Stimulated activated naive B cell treated with anti-CD40 and anti-IgM and Interleukin-4, amounts not matched to agents 10 μg/mL and 1 μg/mL and 100 μg/mL, for 72 hours (primary cell): Measurements from ENCODE around the gene ARHGAP19.

Experiments used
- ATAC-seq, 2 donors: fragments of 150-1000 bp; cut with Tn5 transposase; replicated peaks; 2 replicates each; pipeline ENCODE4 v1.10.0; 2021; ENCODE audit warnings: moderate library complexity in 1 of 2
- DNase-seq: peaks from one replicate; pipeline ENCODE4 v3.0.0; 2021
- H3K27ac Mint-ChIP-seq: one replicate; pipeline ENCODE4 v1.8.0; 2022; ENCODE audit warnings: mild to moderate bottlenecking, mixed read lengths
- H3K27me3 Mint-ChIP-seq, 2 donors: one replicate each; pipeline ENCODE4 v1.8.0; 2022; ENCODE audit warnings: mixed read lengths in 2 of 2
- H3K36me3 Mint-ChIP-seq, 2 donors: one replicate each; pipeline ENCODE4 v1.8.0; 2022; ENCODE audit warnings: mixed read lengths in 2 of 2, mild to moderate bottlenecking in 1 of 2
- H3K4me1 Mint-ChIP-seq, 2 donors: one replicate each; pipeline ENCODE4 v1.8.0; 2022; ENCODE audit warnings: mixed read lengths in 2 of 2, mild to moderate bottlenecking in 1 of 2
- H3K4me3 Mint-ChIP-seq, 2 donors: one replicate each; pipeline ENCODE4 v1.8.0; 2022; ENCODE audit warnings: mild to moderate bottlenecking in 2 of 2, mixed read lengths in 2 of 2, moderate library complexity in 1 of 2
- H3K9me3 Mint-ChIP-seq, 2 donors: one replicate each; pipeline ENCODE4 v1.8.0; 2022; ENCODE audit warnings: mixed read lengths in 2 of 2, mild to moderate bottlenecking in 1 of 2

ARHGAP19 gene, protein sequence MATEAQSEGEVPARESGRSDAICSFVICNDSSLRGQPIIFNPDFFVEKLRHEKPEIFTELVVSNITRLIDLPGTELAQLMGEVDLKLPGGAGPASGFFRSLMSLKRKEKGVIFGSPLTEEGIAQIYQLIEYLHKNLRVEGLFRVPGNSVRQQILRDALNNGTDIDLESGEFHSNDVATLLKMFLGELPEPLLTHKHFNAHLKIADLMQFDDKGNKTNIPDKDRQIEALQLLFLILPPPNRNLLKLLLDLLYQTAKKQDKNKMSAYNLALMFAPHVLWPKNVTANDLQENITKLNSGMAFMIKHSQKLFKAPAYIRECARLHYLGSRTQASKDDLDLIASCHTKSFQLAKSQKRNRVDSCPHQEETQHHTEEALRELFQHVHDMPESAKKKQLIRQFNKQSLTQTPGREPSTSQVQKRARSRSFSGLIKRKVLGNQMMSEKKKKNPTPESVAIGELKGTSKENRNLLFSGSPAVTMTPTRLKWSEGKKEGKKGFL

DNA sequence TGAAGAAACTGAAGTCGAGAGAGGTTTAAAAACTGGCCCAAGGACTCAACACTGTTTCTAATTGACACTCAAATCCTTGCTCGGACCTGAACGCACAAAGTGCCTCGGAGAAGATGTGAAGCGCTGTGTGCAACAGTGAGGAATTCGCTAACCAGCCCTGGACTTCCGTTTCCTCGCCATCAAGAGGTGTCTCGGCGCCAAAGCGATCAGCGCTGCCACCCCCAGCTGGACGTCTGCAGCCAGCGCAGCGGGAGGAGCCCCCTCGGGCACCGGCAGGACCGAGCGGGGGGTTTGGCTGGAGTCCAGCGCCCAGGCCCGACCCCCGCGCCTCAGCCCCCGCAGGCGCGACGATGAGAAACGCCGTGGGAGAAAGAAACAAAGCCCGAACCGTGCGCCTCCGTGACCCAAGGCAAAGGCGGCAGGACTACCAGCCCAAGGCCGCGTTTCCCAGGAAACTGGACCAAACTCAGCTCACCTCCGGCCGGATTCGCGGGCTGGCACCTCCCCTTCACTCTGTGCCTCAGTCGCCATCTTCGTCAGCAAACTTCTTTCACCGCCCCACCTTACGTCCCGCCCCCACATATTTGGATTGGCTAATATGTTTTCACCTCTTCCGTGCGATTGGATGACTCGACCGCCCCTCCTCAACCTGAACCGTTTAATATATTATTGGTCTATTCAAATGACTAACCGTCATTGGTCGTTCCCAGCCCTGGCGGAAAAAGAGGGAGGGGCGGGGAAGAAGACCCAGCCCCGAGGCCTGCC is at the start of gene ARHGAP19:
Gene ARHGAP19 (minus strand): TSS at position 541 of the 765 bp plus-strand sequence. CDS start 10 bp downstream, at position 531.
- Mint-ChIP-seq H3K27ac (peak within 1 kb of the TSS; percentile 97), H3K4me1 (peaks cover 6 to 23% of the 10 kb centered on the region in 2 donors), H3K27me3 (peaks cover 0 to 5% of the 10 kb centered on the region in 2 donors), H3K36me3 (peaks cover 0 to 3% of the 10 kb centered on the region in 2 donors), H3K9me3 (no peaks in the 10 kb centered on the region), H3K4me3 (peak within 1 kb of the TSS; percentile 84 to 91)
- ATAC-seq = peak; percentile 96 to 98
- peak; percentile 94 for DNase-seq

DNA sequence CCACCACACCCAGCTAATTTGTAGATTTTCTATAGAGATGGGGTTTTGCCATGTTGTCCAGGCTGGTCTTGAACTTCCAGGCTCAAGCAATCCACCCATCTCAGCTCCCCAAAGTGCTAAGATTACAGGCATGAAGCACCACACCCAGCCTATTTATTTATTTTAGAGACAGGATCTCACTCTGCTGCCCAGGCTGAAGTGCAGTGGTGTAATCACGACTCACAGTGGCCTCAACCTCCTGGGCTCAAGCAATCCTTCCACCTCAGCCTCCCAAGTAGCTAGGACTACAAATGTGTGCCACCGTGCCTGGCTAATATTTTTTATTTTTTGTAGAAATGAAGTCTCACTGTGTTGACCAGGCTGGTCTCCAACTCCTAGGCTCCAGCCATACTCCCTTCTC is 49.0 kb upstream of the ARHGAP19 start:
- Mint-ChIP-seq H3K4me1 (no peaks in the 10 kb centered on the region), H3K27ac (no peak overlapping the region), H3K4me3 (no peak overlapping the region), H3K36me3 (peaks cover 0 to 2% of the 10 kb centered on the region in 2 donors), H3K9me3 (no peaks in the 10 kb centered on the region), H3K27me3 (no peaks in the 10 kb centered on the region)
- ATAC-seq (no peak), DNase-seq (no peak)

DNA sequence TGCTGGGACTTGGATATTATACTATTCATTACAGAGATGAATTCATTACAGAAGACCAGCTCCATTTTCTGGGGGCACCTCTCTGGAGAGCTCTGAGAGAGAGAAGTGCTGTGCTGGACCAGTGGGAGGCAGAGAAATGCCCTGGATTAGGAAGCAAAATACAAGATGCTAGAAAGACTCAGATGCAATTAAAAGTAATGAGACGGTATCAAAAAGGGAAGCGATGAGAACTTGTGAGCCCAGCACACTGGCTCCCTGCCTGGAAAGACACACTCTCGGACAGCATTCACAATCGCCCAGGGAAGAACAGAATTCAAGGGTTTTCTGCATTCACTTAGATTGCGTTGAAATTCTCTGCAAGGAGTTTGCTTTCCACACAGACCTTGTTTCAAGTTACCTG is 45.6 kb upstream of the ARHGAP19 start:
- Mint-ChIP-seq H3K27ac (no peak overlapping the region), H3K27me3 (no peaks in the 10 kb centered on the region), H3K4me1 (peaks cover 6 to 8% of the 10 kb centered on the region in 2 donors), H3K9me3 (no peaks in the 10 kb centered on the region), H3K36me3 (peaks cover 2 to 6% of the 10 kb centered on the region in 2 donors), H3K4me3 (no peak overlapping the region)
- no peak for DNase-seq
- no peak for ATAC-seq

DNA sequence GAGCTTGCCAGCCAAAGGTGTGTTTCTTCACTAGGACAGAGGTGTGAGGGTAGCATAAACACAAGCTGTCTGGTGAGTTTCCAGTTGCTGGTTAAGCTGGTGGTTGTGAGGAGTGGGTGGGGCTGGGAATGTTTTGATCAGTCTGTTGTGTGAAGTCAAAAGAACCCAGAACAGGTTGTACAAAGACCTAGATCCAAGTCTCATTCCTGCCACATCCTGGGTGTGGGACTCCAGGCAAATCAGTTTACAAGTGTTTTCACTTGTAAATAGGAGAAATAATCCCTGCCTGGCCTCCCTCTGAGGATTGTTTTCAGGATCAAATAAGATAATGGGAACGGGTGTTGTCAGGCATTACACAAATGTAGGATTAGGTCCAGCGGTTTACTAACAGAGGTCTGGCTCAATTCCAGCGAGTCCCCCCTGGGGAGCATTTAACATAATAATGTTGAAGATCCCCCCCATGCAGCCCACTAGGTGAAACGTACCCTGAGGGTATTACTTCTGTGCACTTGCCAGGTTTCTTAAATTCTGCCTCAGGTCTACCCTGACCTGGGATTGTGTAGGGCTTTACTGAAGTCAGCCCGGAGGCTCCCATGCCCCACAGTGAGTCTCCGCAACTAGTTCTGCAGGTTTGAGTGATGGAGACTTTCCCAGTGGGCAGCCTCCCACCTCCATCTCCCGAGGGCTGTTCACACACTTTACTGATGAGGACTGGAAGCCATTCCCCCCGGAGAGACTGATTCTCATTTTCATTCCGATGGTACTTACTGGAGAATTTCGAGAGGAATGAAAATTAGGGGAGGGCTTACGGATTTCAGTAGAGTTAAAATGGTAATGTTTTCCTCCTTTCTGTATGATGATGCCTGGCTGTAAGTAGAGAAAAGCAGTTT is 44.8 kb upstream of the ARHGAP19 start:
- no peak overlapping the region for H3K4me3 Mint-ChIP-seq
- ATAC-seq (no peak), DNase-seq (no peak)
- no peaks in the 10 kb centered on the region for H3K9me3 Mint-ChIP-seq
- peaks cover 15 to 16% of the 10 kb centered on the region in 2 donors for H3K4me1 Mint-ChIP-seq
- no peak overlapping the region for H3K27ac Mint-ChIP-seq
- H3K36me3 Mint-ChIP-seq = peaks cover 2 to 8% of the 10 kb centered on the region in 2 donors
- no peaks in the 10 kb centered on the region for H3K27me3 Mint-ChIP-seq

DNA sequence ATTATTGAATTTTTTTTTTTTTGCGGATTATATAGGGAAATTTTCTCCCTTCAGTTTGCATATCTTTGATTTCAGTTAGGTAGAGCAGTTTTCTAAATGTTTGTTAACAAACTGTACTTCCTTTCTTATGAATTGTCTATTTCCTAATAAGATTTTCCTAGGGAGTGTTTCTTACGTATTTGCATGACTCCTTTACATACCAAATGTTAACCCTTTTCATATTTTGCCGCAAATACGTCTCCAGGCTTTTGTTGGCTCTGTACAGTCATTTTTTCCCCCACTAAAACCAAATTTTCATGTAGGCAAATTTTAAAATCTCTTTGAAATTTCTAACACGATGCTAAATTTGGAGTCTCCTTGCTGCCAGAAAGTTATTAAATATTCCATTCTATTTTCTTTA is 44.0 kb upstream of the ARHGAP19 start:
- DNase-seq (no peak), ATAC-seq (no peak)
- peaks cover 2 to 8% of the 10 kb centered on the region in 2 donors for H3K36me3 Mint-ChIP-seq
- H3K9me3 Mint-ChIP-seq = no peaks in the 10 kb centered on the region
- no peak overlapping the region for H3K4me3 Mint-ChIP-seq
- peaks cover 15 to 22% of the 10 kb centered on the region in 2 donors for H3K4me1 Mint-ChIP-seq
- H3K27ac Mint-ChIP-seq = no peak overlapping the region
- H3K27me3 Mint-ChIP-seq = no peaks in the 10 kb centered on the region

DNA sequence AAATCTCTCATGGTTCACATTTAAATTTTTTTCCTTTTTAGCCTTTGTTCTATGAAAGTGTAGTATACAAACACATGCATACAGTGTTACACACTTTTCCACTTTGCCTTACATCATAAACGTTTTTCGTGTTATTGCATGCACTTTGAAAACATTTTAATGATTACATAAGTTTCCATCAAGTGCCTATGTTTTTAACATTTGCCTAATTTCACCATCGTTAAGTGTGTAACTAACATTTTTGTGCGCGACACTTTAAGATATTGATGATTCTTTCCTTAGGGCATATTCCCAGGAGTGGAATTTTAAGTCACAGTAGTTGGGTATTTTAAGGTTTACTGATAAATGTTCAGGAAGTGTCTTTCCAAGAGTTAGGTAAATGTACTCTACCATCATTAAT is 43.6 kb upstream of the ARHGAP19 start:
- ATAC-seq (no peak), DNase-seq (no peak)
- no peaks in the 10 kb centered on the region for H3K9me3 Mint-ChIP-seq
- peak overlapping the region in 1 of 2 donors; percentile 36 for H3K4me3 Mint-ChIP-seq
- H3K36me3 Mint-ChIP-seq = peaks cover 4 to 12% of the 10 kb centered on the region in 2 donors
- H3K27ac Mint-ChIP-seq = no peak overlapping the region
- H3K4me1 Mint-ChIP-seq = peaks cover 18 to 27% of the 10 kb centered on the region in 2 donors
- H3K27me3 Mint-ChIP-seq = no peaks in the 10 kb centered on the region

DNA sequence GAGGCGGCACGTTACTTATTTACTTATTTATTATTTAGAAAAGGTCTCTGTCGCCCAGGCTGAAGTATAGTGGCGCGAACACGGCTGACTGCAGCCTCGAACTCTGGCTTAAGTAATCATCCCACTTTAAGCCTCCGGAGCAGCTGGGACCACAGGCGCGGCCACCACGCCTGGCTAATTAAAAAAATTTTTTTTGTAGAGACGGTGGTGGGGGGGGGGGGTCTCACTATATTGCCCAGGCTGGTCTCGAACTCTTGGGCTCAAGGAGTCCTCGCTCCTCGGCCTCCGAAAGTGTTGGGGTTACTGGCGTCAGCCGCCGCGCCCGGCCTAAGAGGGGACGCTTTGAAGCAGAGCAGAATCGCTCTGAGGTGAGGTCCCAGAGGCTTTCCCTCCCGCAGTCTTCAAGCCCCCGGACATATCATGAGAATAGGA is 42.8 kb upstream of the ARHGAP19 start:
- Mint-ChIP-seq H3K27me3 (no peaks in the 10 kb centered on the region), H3K4me3 (peak overlapping the region; percentile 82 to 86), H3K9me3 (no peaks in the 10 kb centered on the region), H3K27ac (peak overlapping the region; percentile 81), H3K4me1 (peaks cover 19 to 30% of the 10 kb centered on the region in 2 donors), H3K36me3 (peaks cover 5 to 14% of the 10 kb centered on the region in 2 donors)
- peak; percentile 2 for ATAC-seq
- DNase-seq = no peak

DNA sequence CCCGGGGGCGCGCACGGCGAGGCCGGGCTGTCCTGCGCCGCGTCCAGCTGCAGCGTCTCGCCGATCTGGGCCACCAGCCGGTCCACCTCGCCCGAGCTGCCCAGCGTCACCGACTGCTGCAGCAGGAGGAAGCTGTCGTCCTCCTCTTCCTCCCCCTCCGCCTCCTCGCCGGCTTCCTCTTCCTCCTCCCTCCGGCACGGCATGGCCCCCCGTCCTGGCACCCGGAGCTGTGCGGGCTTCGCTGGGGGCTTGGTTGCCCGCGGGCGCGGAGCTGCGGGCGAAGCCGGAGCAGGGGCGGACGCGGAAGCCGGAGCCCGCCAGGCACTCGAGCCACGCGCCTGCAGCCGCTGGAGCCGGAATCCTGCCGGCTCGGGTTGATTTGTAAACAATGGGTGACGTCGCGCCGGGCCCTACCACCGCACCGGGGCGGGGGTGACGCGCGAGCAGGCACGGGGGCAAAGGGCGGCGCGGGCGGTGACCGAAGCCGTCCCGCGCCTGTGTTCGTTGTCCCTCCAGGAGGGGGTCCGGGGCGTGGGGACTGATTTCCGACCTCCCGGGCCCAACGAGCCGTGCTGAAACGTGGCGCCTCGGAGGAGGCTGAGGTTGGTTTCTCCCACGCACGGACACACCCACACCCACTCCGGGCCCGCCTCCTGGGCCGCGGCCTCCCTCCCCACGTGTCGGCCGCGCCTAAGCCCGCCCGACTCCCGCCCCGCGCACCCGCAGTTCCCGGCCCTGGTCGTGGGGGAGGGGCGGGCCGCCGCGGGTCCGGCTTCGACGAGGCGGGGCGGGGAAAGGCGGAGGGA is 42.1 kb upstream of the ARHGAP19 start, which contains the start of gene FRAT2:
Gene FRAT2 (minus strand): TSS at position 360 of the 806 bp plus-strand sequence. CDS start 157 bp downstream, at position 203.
- H3K36me3 Mint-ChIP-seq = peaks cover 9 to 18% of the 10 kb centered on the region in 2 donors
- no peaks in the 10 kb centered on the region for H3K27me3 Mint-ChIP-seq
- peak; percentile 85 to 89 for ATAC-seq
- peak within 1 kb of the TSS; percentile 96 for H3K27ac Mint-ChIP-seq
- H3K9me3 Mint-ChIP-seq = no peaks in the 10 kb centered on the region
- peak within 1 kb of the TSS; percentile 85 to 86 for H3K4me3 Mint-ChIP-seq
- peaks cover 23 to 36% of the 10 kb centered on the region in 2 donors for H3K4me1 Mint-ChIP-seq
- peak; percentile 81 for DNase-seq

DNA sequence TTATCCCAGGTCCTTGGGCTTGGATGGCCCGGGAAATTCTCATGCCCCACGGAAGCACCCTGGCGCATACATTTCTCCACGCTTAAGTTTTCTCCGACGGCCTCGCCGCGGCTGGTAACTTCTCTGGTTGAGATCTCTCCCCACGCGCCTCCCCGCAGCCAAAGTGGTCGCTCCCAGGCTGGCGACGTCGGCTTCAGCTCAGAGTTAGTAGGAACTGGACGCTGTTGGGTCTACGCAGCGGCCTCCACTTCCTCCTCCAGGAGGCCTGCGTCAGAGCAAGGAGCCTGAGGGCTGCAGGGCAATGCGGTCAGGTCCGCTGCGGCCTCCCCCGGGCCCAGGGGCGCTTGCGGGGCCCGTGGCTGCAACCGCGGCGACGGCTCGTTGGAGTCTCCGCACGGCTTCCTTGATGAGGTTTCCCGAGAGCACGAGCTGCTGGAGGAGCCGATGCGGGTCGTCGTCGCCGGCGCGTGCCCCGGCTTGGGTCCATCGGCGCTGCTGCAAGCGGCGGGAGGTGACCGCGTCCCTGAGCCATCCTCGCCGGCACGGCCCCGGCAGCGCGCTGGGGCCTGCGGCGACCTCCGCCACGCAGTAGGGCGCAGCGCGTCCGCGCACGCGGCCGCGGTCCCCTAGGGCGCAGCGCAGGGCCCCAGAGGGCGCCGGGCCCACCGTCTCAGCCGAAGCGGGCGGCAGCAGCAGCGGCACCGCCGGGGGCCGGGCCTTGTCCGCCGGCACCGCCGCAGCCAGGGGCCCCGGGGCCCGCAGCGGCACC is 41.3 kb upstream of the ARHGAP19 start:
- Mint-ChIP-seq H3K9me3 (no peaks in the 10 kb centered on the region), H3K4me3 (peak overlapping the region; percentile 84 to 85)

DNA sequence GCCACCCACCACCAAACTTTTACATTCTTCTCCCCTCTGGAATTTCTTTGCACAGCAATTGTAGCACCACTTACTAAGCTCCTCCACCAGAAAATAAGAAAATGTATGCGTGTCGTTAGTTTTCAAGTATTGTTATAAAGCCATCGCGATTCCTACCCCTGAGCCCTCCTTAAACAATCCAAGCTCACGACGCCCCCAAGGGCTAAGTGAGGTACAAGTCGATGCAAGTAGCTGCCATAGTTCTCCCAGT is 40.8 kb upstream of the ARHGAP19 start:
- no peaks in the 10 kb centered on the region for H3K27me3 Mint-ChIP-seq

More for the DNA sequence above, 41.3 kb upstream of the ARHGAP19 start:
- peak; percentile 47 for DNase-seq
- H3K36me3 Mint-ChIP-seq = peaks cover 9 to 21% of the 10 kb centered on the region in 2 donors
- ATAC-seq = peak; percentile 63 to 65
- H3K4me1 Mint-ChIP-seq = peaks cover 23 to 40% of the 10 kb centered on the region in 2 donors
- H3K27me3 Mint-ChIP-seq = no peaks in the 10 kb centered on the region
- peak overlapping the region; percentile 92 for H3K27ac Mint-ChIP-seq

DNA sequence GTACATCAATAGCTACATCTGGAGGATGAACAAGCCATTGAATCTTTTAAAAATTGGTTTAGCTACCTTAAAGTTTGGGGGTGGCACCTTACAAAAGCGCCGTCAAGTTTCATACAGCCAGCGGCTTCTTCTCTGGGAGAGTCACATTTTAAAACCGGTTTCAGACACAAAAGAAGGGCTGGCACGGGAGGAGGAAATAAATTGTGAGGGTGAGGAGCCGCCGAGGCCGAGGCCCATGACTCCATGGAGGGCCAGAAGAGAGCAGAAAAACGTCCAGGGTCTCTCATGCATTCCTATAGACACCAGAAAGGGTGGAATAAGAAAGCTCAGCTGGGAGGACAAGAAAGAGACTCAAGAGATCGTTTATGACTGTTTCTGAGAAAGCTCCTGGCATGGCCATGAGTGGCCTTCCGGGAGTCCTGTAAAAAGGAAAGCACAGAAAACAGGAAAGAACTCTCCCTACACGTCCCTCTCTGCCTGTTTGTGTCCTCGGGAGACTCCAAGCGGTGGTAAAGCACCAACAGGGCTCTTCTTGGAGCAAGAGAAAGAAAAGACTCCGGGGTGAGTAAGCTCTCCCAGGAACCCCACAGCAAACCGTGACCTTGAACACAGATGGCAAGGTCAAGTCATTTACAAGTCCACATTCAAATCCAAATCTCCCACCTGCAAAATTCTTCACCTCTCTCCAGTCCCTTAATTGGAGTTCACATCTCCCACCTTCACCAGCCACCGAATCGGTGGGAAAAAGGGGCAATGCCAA is 40.3 kb upstream of the ARHGAP19 start:
- Mint-ChIP-seq H3K36me3 (peaks cover 7 to 24% of the 10 kb centered on the region in 2 donors), H3K9me3 (no peaks in the 10 kb centered on the region), H3K4me3 (peak overlapping the region; percentile 84 to 85), H3K27me3 (no peaks in the 10 kb centered on the region), H3K4me1 (peaks cover 25 to 50% of the 10 kb centered on the region in 2 donors), H3K27ac (peak overlapping the region; percentile 92)
- DNase-seq = no peak
- ATAC-seq = no peak

More for the DNA sequence above, 40.8 kb upstream of the ARHGAP19 start:
- H3K36me3 Mint-ChIP-seq = peaks cover 9 to 21% of the 10 kb centered on the region in 2 donors
- DNase-seq = no peak
- H3K4me1 Mint-ChIP-seq = peaks cover 23 to 45% of the 10 kb centered on the region in 2 donors
- H3K9me3 Mint-ChIP-seq = no peaks in the 10 kb centered on the region
- peak overlapping the region; percentile 92 for H3K27ac Mint-ChIP-seq
- peak in 1 of 2 donors; percentile 0 for ATAC-seq
- H3K4me3 Mint-ChIP-seq = peak overlapping the region; percentile 84 to 85

DNA sequence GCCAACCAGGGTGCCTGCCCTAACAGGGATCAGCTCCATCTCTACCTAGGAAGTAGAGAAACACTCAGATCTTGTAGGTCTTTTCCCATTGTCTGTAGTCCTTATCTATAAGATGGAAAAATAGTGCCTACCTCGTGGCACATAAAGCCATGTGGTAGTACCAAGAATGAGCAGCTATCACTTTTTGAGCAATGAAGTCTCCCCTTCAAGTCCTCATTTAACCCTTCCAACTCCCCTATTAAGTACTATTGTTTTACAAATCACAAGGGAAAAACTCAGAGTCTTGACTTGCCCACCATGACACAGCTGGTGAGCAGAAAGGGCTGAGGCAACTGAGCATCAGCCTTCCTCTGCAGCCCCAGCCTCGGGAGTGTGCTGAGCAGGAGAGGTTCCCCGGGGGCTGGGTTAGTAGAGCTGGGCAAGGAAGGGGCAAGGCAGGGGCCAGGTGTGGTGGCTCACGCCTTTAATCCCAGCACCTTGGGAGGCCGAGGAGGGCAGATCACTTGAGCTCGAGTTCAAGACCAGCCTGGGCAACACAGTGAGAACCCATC is 38.8 kb upstream of the ARHGAP19 start:
- DNase-seq (no peak), ATAC-seq (no peak)
- Mint-ChIP-seq H3K4me1 (peaks cover 25 to 60% of the 10 kb centered on the region in 2 donors), H3K27ac (peak overlapping the region; percentile 57), H3K27me3 (no peaks in the 10 kb centered on the region), H3K9me3 (no peaks in the 10 kb centered on the region), H3K36me3 (peaks cover 7 to 24% of the 10 kb centered on the region in 2 donors), H3K4me3 (peak overlapping the region; percentile 3 to 66)
